Activated CD4-positive, alpha-beta T cell treated with anti-CD3 and anti-CD28 coated beads for 36 hours (primary cell): ENCODE data around the gene MVB12B. TPM values are rescaled to one million over a fixed set of nuclear protein-coding genes. Genes with fewer than 3 reads are reported as not detected.
A peak's percentile ranks its signal among the peaks of the same experiment; 100 is the strongest.

Source experiments
- ATAC-seq: fragments of 200-7000 bp; cut with Tn5 transposase; one replicate; pipeline ENCODE4 v1.10.0; 2021; ENCODE audit warnings: mild to moderate bottlenecking, moderate library complexity
- CTCF ChIA-PET: fragments of 350-600 bp; sonication (Branson Sonifier 250); formaldehyde crosslinking; loops from one replicate; lab custom pipeline; 2021; ENCODE audit warnings: antibody characterized with exemption; lab: Charles Lee
- POLR2A ChIA-PET: fragments of 350-600 bp; sonication (Branson Sonifier 250); formaldehyde crosslinking; loops from one replicate; lab custom pipeline; 2021; ENCODE audit warnings: antibody characterized with exemption, inconsistent platforms; lab: Charles Lee
- DNase-seq: peaks from one replicate; pipeline ENCODE4 v3.0.0-alpha.2; 2020
- H3K27ac Mint-ChIP-seq: one replicate; pipeline ENCODE4 v1.8.0; 2021; ENCODE audit warnings: mixed read lengths
- H3K27me3 Mint-ChIP-seq: one replicate; pipeline ENCODE4 v1.8.0; 2021; ENCODE audit warnings: mixed read lengths
- H3K36me3 Mint-ChIP-seq: one replicate; pipeline ENCODE4 v1.8.0; 2021; ENCODE audit warnings: low read depth, mixed read lengths
- H3K4me1 Mint-ChIP-seq: one replicate; pipeline ENCODE4 v1.8.0; 2021; ENCODE audit warnings: mixed read lengths
- H3K4me3 Mint-ChIP-seq: one replicate; pipeline ENCODE4 v1.8.0; 2021; ENCODE audit warnings: mild to moderate bottlenecking, moderate library complexity, mixed read lengths
- H3K9me3 Mint-ChIP-seq: one replicate; pipeline ENCODE4 v1.8.0; 2021; ENCODE audit warnings: low read depth, mixed read lengths
- intact Hi-C, 2 experiments: fragments of 100-400 bp; cut with DNase I in 1 of 2; cut with micrococcal nuclease in 1 of 2; formaldehyde crosslinking; loops; one replicate each; pipeline versions ENCODE4 v1.14.2 to v1.15.1; 2022 to 2024; cut with DNase I, micrococcal nuclease
- total RNA-seq, 2 experiments: library from RNA; stranded (reverse); gene quantifications; one replicate each; pipeline ENCODE4 v1.2.3, GENCODE V29; 2021

Gene MVB12B
- total RNA-seq, 2 experiments from 2014 or later = 3.0 TPM

- Mint-ChIP-seq H3K27ac (no peak overlapping the region), H3K36me3 (no peaks in the 10 kb centered on the region), H3K27me3 (peaks cover 8% of the 10 kb centered on the region), H3K4me3 (no peak overlapping the region), H3K4me1 (peaks cover 5% of the 10 kb centered on the region), H3K9me3 (no peaks in the 10 kb centered on the region)
- ChIA-PET POLR2A (no interaction called here), CTCF (interaction anchor here (0.7 to 7.4 kb wide), 7 partner anchors 21 to 1090 kb away, joined by 3 to 140 read pairs (median 3); no protein-coding TSS in a partner anchor)
- intact Hi-C loops = loop anchor here in 1 of 2 experiments (10.0 kb wide), 1 partner anchor 1092 kb away; no protein-coding TSS in a partner anchor
- ATAC-seq = no peak
- DNase-seq = no peak
Measured at GRCh38 chr9:126496781-126497659, 170.4 kb downstream of the MVB12B start.

DNA sequence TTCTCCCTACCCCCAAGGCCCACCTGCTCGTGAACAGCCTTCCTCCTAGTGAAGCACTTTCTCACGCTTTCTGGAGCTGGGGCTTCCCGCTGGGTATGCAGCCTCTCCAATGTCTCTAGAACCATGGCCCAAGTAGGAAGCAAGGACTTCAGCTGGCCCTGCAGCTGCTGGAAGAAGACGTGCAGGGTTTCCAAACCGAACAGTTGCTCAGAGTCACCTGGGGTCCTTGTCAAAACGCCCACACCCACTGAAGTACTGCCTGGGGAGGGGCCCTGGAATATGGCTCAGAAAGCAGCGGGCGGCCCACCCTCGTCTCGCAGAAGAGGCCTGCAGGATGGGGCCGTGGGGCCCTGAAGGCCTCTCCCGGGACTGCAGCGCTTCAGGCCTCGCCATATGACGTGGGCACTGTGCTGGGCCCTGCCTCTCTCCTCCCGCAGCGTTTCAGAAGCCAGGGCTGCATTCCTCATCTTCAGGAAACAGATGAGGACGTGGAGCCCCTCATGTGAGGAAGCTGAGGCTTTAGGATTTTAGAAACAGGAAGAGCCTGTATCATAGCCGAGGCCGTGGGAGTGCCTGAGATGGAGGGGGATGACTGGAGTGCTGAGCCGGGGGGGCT, 171.1 kb downstream of the MVB12B start:
- intact Hi-C loops = loop anchor here in 1 of 2 experiments (10.0 kb wide), 1 partner anchor 1093 kb away; no protein-coding TSS in a partner anchor
- Mint-ChIP-seq H3K4me1 (peaks cover 5% of the 10 kb centered on the region), H3K27ac (no peak overlapping the region), H3K27me3 (peaks cover 8% of the 10 kb centered on the region), H3K9me3 (no peaks in the 10 kb centered on the region), H3K4me3 (no peak overlapping the region), H3K36me3 (no peaks in the 10 kb centered on the region)
- ChIA-PET CTCF (interaction anchor here (0.6 to 7.4 kb wide), 7 partner anchors 21 to 1091 kb away, joined by 3 to 140 read pairs (median 3); no protein-coding TSS in a partner anchor), POLR2A (no interaction called here)
- DNase-seq = no peak
- no peak for ATAC-seq

GRCh38 chr9:126498331-126498730, 171.7 kb downstream of the MVB12B start:
- DNase-seq = no peak
- Mint-ChIP-seq H3K36me3 (no peaks in the 10 kb centered on the region), H3K27ac (no peak overlapping the region), H3K27me3 (peaks cover 8% of the 10 kb centered on the region), H3K9me3 (no peaks in the 10 kb centered on the region), H3K4me3 (no peak overlapping the region), H3K4me1 (peaks cover 5% of the 10 kb centered on the region)
- CTCF ChIA-PET = interaction anchor here (0.5 to 7.4 kb wide), 16 partner anchors 8 to 183 kb away, joined by 3 to 140 read pairs (median 4); no protein-coding TSS in a partner anchor
- no peak for ATAC-seq
- intact Hi-C loops = loop anchor here in 1 of 2 experiments (10.0 kb wide), 1 partner anchor 1094 kb away; no protein-coding TSS in a partner anchor
- POLR2A ChIA-PET = interaction anchor here (0.6 kb wide), 1 partner anchor 13 kb away, joined by 4 read pairs; no protein-coding TSS in a partner anchor

GRCh38 chr9:126499005-126499910, 172.6 kb downstream of the MVB12B start:
- H3K4me3 Mint-ChIP-seq = peak overlapping the region; percentile 33
- H3K27ac Mint-ChIP-seq = no peak overlapping the region
- CTCF ChIA-PET = interaction anchor here (0.5 to 7.4 kb wide), 36 partner anchors 9 to 1098 kb away, joined by 3 to 140 read pairs (median 4); no protein-coding TSS in a partner anchor
- no peaks in the 10 kb centered on the region for H3K9me3 Mint-ChIP-seq
- H3K36me3 Mint-ChIP-seq = no peaks in the 10 kb centered on the region
- POLR2A ChIA-PET = interaction anchor here (0.6 to 0.7 kb wide), 2 partner anchors 12 to 14 kb away, joined by 3 to 4 read pairs; no protein-coding TSS in a partner anchor
- ATAC-seq (peak; percentile 72), DNase-seq (peak; percentile 65)
- peaks cover 8% of the 10 kb centered on the region for H3K27me3 Mint-ChIP-seq
- intact Hi-C loops = loop anchor here in 1 of 2 experiments (10.0 kb wide), 1 partner anchor 1094 kb away; no protein-coding TSS in a partner anchor
- H3K4me1 Mint-ChIP-seq = peaks cover 5% of the 10 kb centered on the region

DNA sequence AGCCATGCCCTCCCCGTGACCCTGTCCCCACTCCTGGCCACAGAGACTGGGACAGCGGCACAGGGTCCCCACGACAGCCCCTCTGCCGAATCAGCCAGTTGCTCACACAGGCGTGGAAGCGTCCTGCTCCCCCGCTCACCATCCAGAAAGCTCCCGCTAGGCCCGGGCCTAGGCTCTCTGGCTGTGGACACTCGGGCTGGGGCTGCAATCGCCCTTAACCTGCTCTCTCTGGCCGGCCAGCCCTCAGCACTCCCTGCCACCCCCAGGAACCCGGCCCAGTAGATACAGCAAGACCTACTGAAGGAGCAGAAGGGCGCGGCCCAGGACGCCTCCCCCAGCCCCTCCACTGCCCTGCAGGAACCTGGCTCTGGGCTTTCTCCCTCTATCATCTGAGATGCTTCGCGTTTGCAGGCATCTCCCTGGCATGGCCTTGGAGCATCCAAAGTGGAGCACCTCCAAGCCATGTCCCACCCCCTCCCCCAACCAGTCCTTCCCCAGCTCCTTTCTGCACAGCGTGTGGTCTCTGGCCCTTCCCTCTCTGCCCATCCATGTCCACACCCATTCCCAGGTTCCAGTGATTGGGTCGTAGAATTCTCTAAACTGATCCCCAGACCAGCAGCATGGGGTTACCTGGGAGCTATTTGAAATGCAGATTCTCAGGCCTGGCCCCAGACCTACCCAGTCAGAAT, 173.4 kb downstream of the MVB12B start:
- Mint-ChIP-seq H3K4me3 (no peak overlapping the region), H3K27me3 (peaks cover 8% of the 10 kb centered on the region)

DNA sequence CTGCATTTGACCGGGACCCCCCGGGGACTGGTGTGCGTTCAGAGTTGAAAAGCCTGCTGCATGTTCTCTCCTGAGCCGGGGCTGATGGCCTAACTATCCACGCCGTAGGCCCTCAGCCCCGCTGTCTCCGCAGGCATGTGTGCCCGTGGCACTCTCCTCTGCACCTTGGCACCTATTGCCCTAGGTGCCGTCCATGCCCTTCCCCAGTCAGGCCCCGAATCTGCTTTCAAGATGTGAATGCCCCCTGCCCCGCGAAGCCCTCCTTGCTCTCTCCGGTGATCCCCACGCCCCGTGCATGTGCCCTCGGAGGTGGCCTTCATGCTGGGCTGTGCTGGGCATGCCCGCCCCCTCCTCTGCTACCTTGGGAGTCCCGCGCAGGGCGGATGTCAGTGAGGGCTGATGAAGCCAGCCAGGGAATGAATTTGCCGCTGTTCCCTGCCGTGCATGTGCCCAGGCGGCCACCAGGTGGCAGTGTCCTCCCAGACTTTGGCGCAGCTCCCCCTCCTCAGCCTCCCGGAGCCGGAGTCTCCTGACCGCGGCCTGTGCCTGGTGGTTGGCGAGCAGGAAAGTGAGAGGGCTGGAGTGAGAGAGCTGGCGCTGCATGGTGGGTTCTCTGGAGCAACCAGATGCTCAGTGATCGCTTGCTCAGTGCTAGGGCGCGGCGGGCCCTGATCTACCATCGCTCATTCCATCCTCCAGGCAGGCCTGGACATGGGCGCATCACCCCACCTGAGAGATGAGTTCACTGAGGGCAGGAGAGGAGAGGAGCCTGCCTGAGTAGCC, 174.2 kb downstream of the MVB12B start:
- POLR2A ChIA-PET = no interaction called here
- intact Hi-C loops = loop anchor here (1.0 kb wide), 1 partner anchor 58 kb away; no protein-coding TSS in a partner anchor
- Mint-ChIP-seq H3K27ac (no peak overlapping the region), H3K4me1 (peaks cover 5% of the 10 kb centered on the region), H3K4me3 (no peak overlapping the region), H3K27me3 (peaks cover 8% of the 10 kb centered on the region), H3K36me3 (no peaks in the 10 kb centered on the region), H3K9me3 (no peaks in the 10 kb centered on the region)
- peak; percentile 87 for ATAC-seq
- DNase-seq = peak; percentile 83
- CTCF ChIA-PET = interaction anchor here (0.5 to 7.4 kb wide), 15 partner anchors 10 to 370 kb away, joined by 3 to 140 read pairs (median 3); no protein-coding TSS in a partner anchor

More for the DNA sequence above, 173.4 kb downstream of the MVB12B start:
- DNase-seq = no peak
- Mint-ChIP-seq H3K9me3 (no peaks in the 10 kb centered on the region), H3K36me3 (no peaks in the 10 kb centered on the region), H3K27ac (no peak overlapping the region), H3K4me1 (peaks cover 5% of the 10 kb centered on the region)
- intact Hi-C loops = loop anchor here in 1 of 2 experiments (10.0 kb wide), 1 partner anchor 1095 kb away; no protein-coding TSS in a partner anchor
- CTCF ChIA-PET = interaction anchor here (0.7 to 7.4 kb wide), 22 partner anchors 9 to 248 kb away, joined by 3 to 140 read pairs (median 4); no protein-coding TSS in a partner anchor
- POLR2A ChIA-PET = interaction anchor here (0.7 kb wide), 1 partner anchor 13 kb away, joined by 3 read pairs; no protein-coding TSS in a partner anchor
- no peak for ATAC-seq

DNA sequence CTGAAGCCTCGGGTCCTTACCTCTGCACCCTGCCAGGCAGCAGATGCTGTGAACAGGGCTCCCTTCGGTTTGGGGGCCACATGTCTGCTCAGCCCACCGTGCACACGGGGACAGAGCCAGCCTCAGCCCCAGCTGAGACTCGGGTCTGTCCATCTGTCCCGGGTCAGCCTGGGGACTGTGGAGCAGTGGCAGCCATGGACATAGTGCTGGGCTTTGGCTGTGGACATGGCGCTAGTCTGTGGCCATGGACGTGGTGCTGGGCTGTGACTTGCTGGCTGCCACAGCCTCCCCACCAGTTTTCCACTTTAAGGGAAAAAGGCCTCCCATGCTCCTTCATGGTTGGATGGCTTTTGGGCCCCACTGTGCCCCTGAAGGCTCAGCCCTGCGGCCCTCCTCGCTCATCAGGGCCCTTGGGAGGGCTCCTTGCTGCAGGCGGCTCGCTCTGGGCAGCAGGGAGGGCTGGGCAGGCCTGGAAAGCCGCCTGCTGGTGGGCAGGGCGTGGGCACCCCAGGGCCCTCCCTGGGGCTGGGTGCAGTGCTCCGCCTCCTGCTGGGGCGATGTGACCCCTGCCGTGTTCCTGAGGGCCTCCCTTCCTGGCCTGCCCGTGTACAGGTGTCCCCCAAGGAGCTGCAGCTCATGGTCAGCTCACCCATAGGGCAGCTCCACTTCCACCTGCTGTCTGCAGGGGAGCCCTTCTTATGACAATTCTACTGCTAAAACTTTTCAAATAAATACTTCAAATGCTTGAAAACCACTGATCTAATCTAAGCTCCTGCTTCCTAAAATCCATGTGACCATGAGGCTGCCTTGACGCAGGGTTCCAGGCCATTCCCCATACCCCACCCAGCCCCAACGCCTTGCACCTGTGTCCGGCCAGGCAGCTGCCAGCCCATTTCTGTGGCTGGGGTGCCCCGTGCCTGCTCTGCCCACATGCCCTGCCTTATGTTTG, 175.0 kb downstream of the MVB12B start:
- Mint-ChIP-seq H3K27me3 (peaks cover 8% of the 10 kb centered on the region), H3K9me3 (no peaks in the 10 kb centered on the region), H3K27ac (no peak overlapping the region), H3K4me3 (no peak overlapping the region), H3K36me3 (no peaks in the 10 kb centered on the region), H3K4me1 (peaks cover 5% of the 10 kb centered on the region)
- ChIA-PET CTCF (interaction anchor here (0.5 to 7.4 kb wide), 21 partner anchors 9 to 747 kb away, joined by 3 to 140 read pairs (median 3); no protein-coding TSS in a partner anchor), POLR2A (no interaction called here)
- ATAC-seq (no peak), DNase-seq (no peak)
- intact Hi-C loops = loop anchor here (1.0 kb wide), 1 partner anchor 57 kb away; no protein-coding TSS in a partner anchor

GRCh38 chr9:126502417-126503332, 176.0 kb downstream of the MVB12B start:
- DNase-seq = no peak
- Mint-ChIP-seq H3K27me3 (peaks cover 8% of the 10 kb centered on the region), H3K4me3 (no peak overlapping the region), H3K9me3 (no peaks in the 10 kb centered on the region), H3K4me1 (peaks cover 5% of the 10 kb centered on the region), H3K27ac (no peak overlapping the region), H3K36me3 (no peaks in the 10 kb centered on the region)
- no peak for ATAC-seq
- POLR2A ChIA-PET = no interaction called here
- intact Hi-C loops = no loop called here
- CTCF ChIA-PET = interaction anchor here (0.5 to 7.4 kb wide), 9 partner anchors 8 to 748 kb away, joined by 3 to 140 read pairs (median 4); no protein-coding TSS in a partner anchor
